ENCODE results near the gene SEMA7A. TPM values are rescaled to one million over a fixed set of nuclear protein-coding genes. Genes with fewer than 3 reads are reported as not detected.

SEMA7A gene
- total and polyA plus RNA-seq, 2 of the 4 experiments (the other 2 are of a cell fraction): 30.5 to 87.3 TPM

- H3K56ac ChIP-seq (ENCODE audit: extremely low read depth, insufficient read depth, low read length): no peak overlapping the region; the same call in 1 of the 2 replicates
Measured at GRCh38 chr15:74400313-74400860, 33.4 kb downstream of the SEMA7A start.

More at GRCh38 chr15:74400313-74400860, 33.4 kb downstream of the SEMA7A start:
- no TSS peak for BruUV-seq (replicated peaks)
- no peak overlapping the region; the same call in 1 of the 2 replicates for H3K27ac ChIP-seq (ENCODE audit: insufficient read depth, low read length)
- ChIA-PET POLR2A (ENCODE audit: unreplicated experiment) (no interaction called here), CTCF (no interaction called here)
- TF ChIP-seq NFE2L2 (IDR thresholded peaks at IDR 0.05; ENCODE audit: low read depth, low read length): no peak
- TF ChIP-seq ELK1 (IDR thresholded peaks at IDR 0.05; ENCODE audit: borderline replicate concordance, low read depth, low read length): no peak
- no peak for TF ChIP-seq USF2 (IDR thresholded peaks at IDR 0.05; ENCODE audit: low read depth, low read length)
- no peak for TF ChIP-seq RCOR1 (IDR thresholded peaks at IDR 0.05; ENCODE audit: insufficient replicate concordance, low read length)
- TF ChIP-seq, protein P1, sequence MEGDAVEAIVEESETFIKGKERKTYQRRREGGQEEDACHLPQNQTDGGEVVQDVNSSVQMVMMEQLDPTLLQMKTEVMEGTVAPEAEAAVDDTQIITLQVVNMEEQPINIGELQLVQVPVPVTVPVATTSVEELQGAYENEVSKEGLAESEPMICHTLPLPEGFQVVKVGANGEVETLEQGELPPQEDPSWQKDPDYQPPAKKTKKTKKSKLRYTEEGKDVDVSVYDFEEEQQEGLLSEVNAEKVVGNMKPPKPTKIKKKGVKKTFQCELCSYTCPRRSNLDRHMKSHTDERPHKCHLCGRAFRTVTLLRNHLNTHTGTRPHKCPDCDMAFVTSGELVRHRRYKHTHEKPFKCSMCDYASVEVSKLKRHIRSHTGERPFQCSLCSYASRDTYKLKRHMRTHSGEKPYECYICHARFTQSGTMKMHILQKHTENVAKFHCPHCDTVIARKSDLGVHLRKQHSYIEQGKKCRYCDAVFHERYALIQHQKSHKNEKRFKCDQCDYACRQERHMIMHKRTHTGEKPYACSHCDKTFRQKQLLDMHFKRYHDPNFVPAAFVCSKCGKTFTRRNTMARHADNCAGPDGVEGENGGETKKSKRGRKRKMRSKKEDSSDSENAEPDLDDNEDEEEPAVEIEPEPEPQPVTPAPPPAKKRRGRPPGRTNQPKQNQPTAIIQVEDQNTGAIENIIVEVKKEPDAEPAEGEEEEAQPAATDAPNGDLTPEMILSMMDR (conservative IDR thresholded peaks at IDR 0.05; ENCODE audit: low read depth, low read length): no peak
- TF ChIP-seq MXI1 (IDR thresholded peaks at IDR 0.05; ENCODE audit: borderline replicate concordance, low read depth, low read length): no peak
- TF ChIP-seq FOS (IDR thresholded peaks at IDR 0.05; ENCODE audit: low read depth, low read length): no peak
- TF ChIP-seq SMC3 (IDR thresholded peaks at IDR 0.05; ENCODE audit: low read depth, low read length): no peak
- no peak for TF ChIP-seq BHLHE40 (IDR thresholded peaks at IDR 0.05; ENCODE audit: low read depth, low read length)
- TF ChIP-seq RFX5 (IDR thresholded peaks at IDR 0.05; ENCODE audit: low read depth, low read length): no peak
- TF ChIP-seq CEBPB (IDR thresholded peaks at IDR 0.05; ENCODE audit: low read depth, low read length): no peak
- TF ChIP-seq CHD1 (IDR thresholded peaks at IDR 0.05; ENCODE audit: low read depth, low read length): no peak
- no peak for TF ChIP-seq RAD21 (IDR thresholded peaks at IDR 0.05; ENCODE audit: low read length)
- no peak for TF ChIP-seq POLR2A (IDR thresholded peaks at IDR 0.05; ENCODE audit: low read depth, low read length)
- TF ChIP-seq MAFK (IDR thresholded peaks at IDR 0.05; ENCODE audit: low read depth, low read length): no peak
- TF ChIP-seq MAZ (IDR thresholded peaks at IDR 0.05; ENCODE audit: borderline replicate concordance, low read depth, low read length): no peak
- peak overlapping the region; percentile 90; the same call in 1 of the 2 replicates for H2BK20ac ChIP-seq (ENCODE audit: low read depth, low read length)
- peak overlapping the region; percentile 74 for H2BK5ac ChIP-seq (ENCODE audit: low read depth, low read length, poor library complexity, severe bottlenecking)
- intact Hi-C loops (cut with micrococcal nuclease): no loop called here
- peak overlapping the region; percentile 88 for H2AK5ac ChIP-seq (ENCODE audit: low read depth, low read length)
- dilution Hi-C loops (cut with HindIII; ENCODE audit: low sequenced_read_pairs, unreplicated experiment): no loop called here
- H4K20me1 ChIP-seq (ENCODE audit: insufficient read depth, low read length): no peaks in the 10 kb centered on the region
- in situ Hi-C loops (cut with MboI; ENCODE audit: low sequenced_read_pairs): no loop called here
- peak overlapping the region; percentile 86; the same call in 1 of the 3 replicates for H2BK15ac ChIP-seq (ENCODE audit: low read depth, low read length)
- H3K27me3 ChIP-seq (ENCODE audit: control insufficient read depth, insufficient read depth, low read length): no peaks in the 10 kb centered on the region
- H3K14ac ChIP-seq (replicated peaks; ENCODE audit: low read depth, low read length): peak overlapping the region; percentile 97
- no peak overlapping the region for H3K4me3 ChIP-seq (ENCODE audit: insufficient read depth, low read depth, low read length)
- peaks cover 42% of the 10 kb centered on the region for H3K9me1 ChIP-seq (ENCODE audit: insufficient read depth, low read length)
- peak overlapping the region; percentile 84 for H3K23ac ChIP-seq (ENCODE audit: low read depth, low read length)
- peak overlapping the region; percentile 19; the same call in 1 of the 2 replicates for H3K9ac ChIP-seq (ENCODE audit: low read depth, low read length)
- H4K91ac ChIP-seq (ENCODE audit: insufficient read depth, low read depth, low read length): peak overlapping the region; percentile 77; the same call in 1 of the 2 replicates
- H3K36me3 ChIP-seq (ENCODE audit: control insufficient read depth, insufficient read depth, low read length): no peaks in the 10 kb centered on the region
- H4K8ac ChIP-seq (ENCODE audit: low read depth in 2 of 2, low read length in 2 of 2): peak overlapping the region; percentile 42 to 83; a peak in 3 of 4 replicates
- peak overlapping the region; percentile 95 for H2BK120ac ChIP-seq (ENCODE audit: low read depth, low read length)
- H3K4me2 ChIP-seq (ENCODE audit: low read depth, low read length): no peak overlapping the region
- 88% methylated on average over 3 of the region's 10 CpGs; no CpG with 5 or more reads in 1 of the 2 experiments for WGBS, 2 experiments (ENCODE audit: extremely low coverage in 2 of 2, insufficient read length in 1 of 2)
- peak overlapping the region; percentile 95 for H2AK9ac ChIP-seq (replicated peaks; ENCODE audit: low read depth, low read length, poor library complexity)
- peak overlapping the region; percentile 6; the same call in 1 of the 2 replicates for H3K18ac ChIP-seq (ENCODE audit: low read depth, low read length)
- peak overlapping the region; percentile 51; the same call in 1 of the 2 replicates for H4K5ac ChIP-seq (ENCODE audit: low read depth, low read length)
- H3K9me3 ChIP-seq (ENCODE audit: control insufficient read depth, insufficient read depth, low read length): no peaks in the 10 kb centered on the region
- peaks cover 38% of the 10 kb centered on the region for H3K4me1 ChIP-seq (ENCODE audit: control insufficient read depth, insufficient read depth, low read length)
- DNase-seq: no peak
- H3K4ac ChIP-seq (ENCODE audit: low read depth, low read length): peak overlapping the region; percentile 91
- peaks cover 0 to 32% of the 10 kb centered on the region in 2 experiments; a peak in 3 of 4 replicates for H3K79me1 ChIP-seq (ENCODE audit: low read depth in 1 of 2, low read length in 2 of 2)
- H2AFZ ChIP-seq (replicated peaks; ENCODE audit: low read length, poor library complexity): peak overlapping the region; percentile 67
- no peak for ATAC-seq (ENCODE audit: low read depth)
